NCI-H2196 treated with DMSO at 0.1 percent for 48 hours (cell line): Measurements from ENCODE around the gene RNF8.
"Not testable (repeated sequence)": the region's sequence is repeated elsewhere in the genome, so short reads cannot be mapped to it uniquely, and the experiment has no call there.

Experiments
- DNase-seq: peaks from one replicate; lab custom pipeline; 2025; ENCODE audit not compliant: unreplicated experiment; lab: John Stamatoyannopoulos, UW

RNF8 gene

DNA sequence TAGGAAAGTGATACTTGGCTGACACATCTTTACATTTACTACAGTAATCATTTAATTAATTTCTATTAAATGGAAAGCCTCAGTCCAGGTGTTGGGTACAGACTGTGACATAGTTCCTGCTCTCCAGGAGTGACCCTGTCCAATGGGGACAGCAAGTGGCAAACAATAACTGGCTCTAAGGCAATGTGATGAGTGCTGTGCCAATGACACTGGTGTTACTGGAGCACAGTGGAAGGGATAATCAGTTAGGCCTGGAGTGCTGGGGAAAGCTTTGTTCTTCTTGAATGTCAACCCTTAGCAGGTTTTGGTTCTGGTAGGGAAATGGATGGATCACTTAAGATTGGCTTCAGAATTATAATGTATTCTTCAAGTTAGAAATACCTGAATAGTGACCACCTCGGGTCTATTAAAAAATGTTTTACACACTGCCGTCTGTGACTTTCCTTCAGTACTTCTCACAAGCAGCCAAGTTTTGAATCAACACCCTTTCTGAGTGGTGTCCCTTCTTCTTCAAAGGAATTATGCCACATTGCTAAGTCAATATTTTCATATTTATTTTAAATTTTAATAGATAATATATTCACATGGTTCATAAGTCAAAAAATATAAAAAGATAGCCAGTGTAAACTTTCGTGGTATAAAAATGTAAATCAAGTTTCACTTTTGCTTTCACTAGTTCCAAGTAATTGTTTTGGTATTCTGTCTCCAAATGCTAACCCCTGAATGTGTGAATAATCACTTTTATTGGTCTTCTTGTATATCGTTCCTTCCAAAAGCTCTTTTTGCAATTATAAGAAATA is 88.8 kb downstream of the RNF8 start:
- no peak for DNase-seq

DNA sequence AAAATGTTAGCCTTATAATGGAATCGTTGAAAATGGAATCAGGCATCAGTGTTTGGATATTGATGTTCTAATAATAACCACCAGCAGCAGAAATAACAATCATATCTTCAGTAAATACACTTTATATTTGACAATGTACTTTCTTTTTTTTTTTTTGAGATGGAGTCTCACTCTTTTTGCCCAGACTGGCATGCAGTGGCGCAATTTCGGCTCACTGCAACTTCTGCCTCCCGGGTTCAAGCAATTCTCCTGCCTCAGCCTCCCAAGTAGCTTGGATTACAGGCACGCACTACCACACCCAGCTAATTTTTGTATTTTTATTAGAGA is 89.4 kb downstream of the RNF8 start:
- DNase-seq: not testable (repeated sequence)
